Measurements from ENCODE around the gene C14orf132. TPM values are rescaled to one million over a fixed set of nuclear protein-coding genes. Genes with fewer than 3 reads are reported as not detected.

Gene C14orf132
- total and polyA plus RNA-seq, 3 donors from 2014 or later, result 1.4 to 8.4 (median 2.5) TPM

GRCh38 chr14:96088074-96088473, 48.9 kb downstream of the C14orf132 start:
- no peak for DNase-seq
- Histone ChIP-seq H3K36me3 (ENCODE audit: low read depth, missing control alignments) (no peaks in the 10 kb centered on the region), H3K4me3 (no peak overlapping the region), H3K27ac (no peak overlapping the region), H3K4me1 (no peaks in the 10 kb centered on the region), H3K9me3 (no peaks in the 10 kb centered on the region), H3K27me3 (no peaks in the 10 kb centered on the region)
- TF ChIP-seq CTCF (IDR thresholded peaks at IDR 0.05), result no peak
- no peak for TF ChIP-seq POLR2A (IDR thresholded peaks at IDR 0.05)
- intact Hi-C loops (cut with DNase I; ENCODE audit: low total_unique reads), result no loop called here
- 85 to 88% methylated on average over 7 of the region's 7 CpGs for WGBS, 2 donors

- TF ChIP-seq POLR2A (IDR thresholded peaks at IDR 0.05) (no peak), CTCF (IDR thresholded peaks at IDR 0.05) (no peak)
- intact Hi-C loops (cut with DNase I; ENCODE audit: low total_unique reads), result no loop called here
- Histone ChIP-seq H3K4me1 (no peaks in the 10 kb centered on the region), H3K27me3 (no peaks in the 10 kb centered on the region), H3K4me3 (no peak overlapping the region), H3K9me3 (no peaks in the 10 kb centered on the region), H3K27ac (no peak overlapping the region), H3K36me3 (ENCODE audit: low read depth, missing control alignments) (no peaks in the 10 kb centered on the region)
- 82 to 87% methylated on average over 7 to 8 of the region's 8 CpGs for WGBS, 2 donors
- no peak for DNase-seq
These were observed 49.3 kb downstream of the C14orf132 start for GRCh38 chr14:96088481-96088880.

- WGBS, 2 donors, result 94 to 95% methylated on average over 7 of the region's 7 CpGs
- Histone ChIP-seq H3K4me3 (no peak overlapping the region), H3K9me3 (no peaks in the 10 kb centered on the region), H3K4me1 (no peaks in the 10 kb centered on the region), H3K36me3 (ENCODE audit: low read depth, missing control alignments) (no peaks in the 10 kb centered on the region), H3K27me3 (no peaks in the 10 kb centered on the region), H3K27ac (no peak overlapping the region)
- no peak for DNase-seq
- TF ChIP-seq CTCF (IDR thresholded peaks at IDR 0.05), result no peak
- no peak for TF ChIP-seq POLR2A (IDR thresholded peaks at IDR 0.05)
- intact Hi-C loops (cut with DNase I; ENCODE audit: low total_unique reads), result no loop called here
These were observed 49.7 kb downstream of the C14orf132 start for GRCh38 chr14:96088911-96089310.

GRCh38 chr14:96089401-96089800, 50.2 kb downstream of the C14orf132 start:
- H3K27me3 ChIP-seq, result no peaks in the 10 kb centered on the region
- intact Hi-C loops (cut with DNase I; ENCODE audit: low total_unique reads), result no loop called here
- H3K4me1 ChIP-seq, result no peaks in the 10 kb centered on the region
- no peaks in the 10 kb centered on the region for H3K36me3 ChIP-seq (ENCODE audit: low read depth, missing control alignments)
- H3K4me3 ChIP-seq, result no peak overlapping the region
- TF ChIP-seq POLR2A (IDR thresholded peaks at IDR 0.05) (no peak), CTCF (IDR thresholded peaks at IDR 0.05) (no peak)
- no peak overlapping the region for H3K27ac ChIP-seq
- no peaks in the 10 kb centered on the region for H3K9me3 ChIP-seq
- DNase-seq, result no peak
- WGBS, 2 donors, result 86 to 93% methylated on average over 1 to 3 of the region's 4 CpGs

- Histone ChIP-seq H3K4me1 (no peaks in the 10 kb centered on the region), H3K9me3 (no peaks in the 10 kb centered on the region), H3K36me3 (ENCODE audit: low read depth, missing control alignments) (no peaks in the 10 kb centered on the region), H3K4me3 (no peak overlapping the region), H3K27ac (no peak overlapping the region), H3K27me3 (no peaks in the 10 kb centered on the region)
- peak; percentile 65 for DNase-seq
- WGBS, 2 donors, result 37 to 42% methylated on average over 10 to 12 of the region's 12 CpGs
- intact Hi-C loops (cut with DNase I; ENCODE audit: low total_unique reads), result no loop called here
- TF ChIP-seq CTCF (IDR thresholded peaks at IDR 0.05) (no peak), POLR2A (IDR thresholded peaks at IDR 0.05) (no peak)
These were observed 51.4 kb downstream of the C14orf132 start for GRCh38 chr14:96090441-96091148.

Measured in testis (tissue), 3 donors.